GM12865 (cell line): ENCODE data around the gene AVPI1.
"Not testable (repeated sequence)": the region's sequence is repeated elsewhere in the genome, so short reads cannot be mapped to it uniquely, and the experiment has no call there.

Source experiments
- DNase-seq: peaks from one replicate; pipeline ENCODE4 v3.0.0; 2010; ENCODE audit warnings: low read depth
- H3K4me3 ChIP-seq: 2 replicates; pipeline ENCODE4 v1.5.1; 2011; ENCODE audit warnings: mild to moderate bottlenecking, low read depth, low read length, control low read depth
- TF ChIP-seq, protein P1 (sequence below): IDR thresholded peaks from 2 replicates; pipeline ENCODE4 v1.5.1; 2011; ENCODE audit warnings: low read length, control low read depth, low read depth, inconsistent platforms; ENCODE audit not compliant: insufficient read depth; ENCODE audit errors: missing control alignments

The AVPI1 gene

DNA sequence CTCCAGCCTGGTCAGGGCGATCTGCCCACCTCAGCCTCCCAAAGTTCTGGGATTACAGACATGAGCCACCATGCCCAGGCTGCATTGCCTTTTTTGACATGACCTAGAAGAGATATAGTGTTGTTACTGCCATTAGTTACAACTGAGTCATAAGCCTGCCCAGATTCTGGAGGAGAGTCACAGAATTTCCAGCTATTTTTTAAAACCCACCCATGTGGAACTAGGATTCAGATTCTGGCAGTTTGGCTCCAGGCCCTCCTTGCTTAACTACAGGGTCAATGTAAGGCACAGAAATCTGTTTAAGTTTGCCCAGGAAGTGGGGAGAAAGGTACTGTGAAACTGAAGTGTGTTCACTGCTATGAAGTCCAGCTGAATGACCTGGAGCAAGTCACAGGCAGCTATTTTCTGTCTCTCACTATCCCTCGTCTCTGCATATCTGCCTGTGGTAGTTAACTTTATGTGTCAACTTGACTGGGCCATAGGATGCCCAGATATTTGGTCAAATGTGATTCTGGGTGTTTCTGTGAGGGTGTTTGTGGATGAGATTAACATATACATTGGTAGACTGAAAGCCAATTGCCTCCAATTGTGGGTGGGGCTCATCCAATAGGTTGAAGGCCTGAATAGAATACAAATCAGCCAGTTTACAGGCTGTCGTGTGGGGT is 18.1 kb upstream of the AVPI1 start:
- no peak for DNase-seq
- no peak overlapping the region for H3K4me3 ChIP-seq

DNA sequence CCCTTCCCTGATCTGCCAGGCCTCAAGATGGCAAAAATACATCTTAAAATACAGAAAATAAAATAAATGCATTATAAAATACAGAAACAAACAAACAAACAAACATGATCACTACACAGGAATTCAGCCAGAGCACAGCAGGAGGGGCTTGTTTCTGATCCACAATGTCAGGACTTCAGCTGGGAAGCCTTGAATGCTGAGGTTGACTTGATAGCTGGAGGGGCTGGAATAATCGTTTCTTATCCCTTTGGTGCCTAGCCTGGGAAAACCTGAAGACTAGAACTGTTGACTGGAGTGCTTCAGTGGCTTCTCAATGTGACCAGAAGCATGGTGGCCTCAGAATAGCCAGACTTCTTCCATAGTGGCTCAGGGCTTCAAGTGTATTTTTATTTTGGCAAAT is 17.3 kb upstream of the AVPI1 start:
- TF ChIP-seq, protein P1, sequence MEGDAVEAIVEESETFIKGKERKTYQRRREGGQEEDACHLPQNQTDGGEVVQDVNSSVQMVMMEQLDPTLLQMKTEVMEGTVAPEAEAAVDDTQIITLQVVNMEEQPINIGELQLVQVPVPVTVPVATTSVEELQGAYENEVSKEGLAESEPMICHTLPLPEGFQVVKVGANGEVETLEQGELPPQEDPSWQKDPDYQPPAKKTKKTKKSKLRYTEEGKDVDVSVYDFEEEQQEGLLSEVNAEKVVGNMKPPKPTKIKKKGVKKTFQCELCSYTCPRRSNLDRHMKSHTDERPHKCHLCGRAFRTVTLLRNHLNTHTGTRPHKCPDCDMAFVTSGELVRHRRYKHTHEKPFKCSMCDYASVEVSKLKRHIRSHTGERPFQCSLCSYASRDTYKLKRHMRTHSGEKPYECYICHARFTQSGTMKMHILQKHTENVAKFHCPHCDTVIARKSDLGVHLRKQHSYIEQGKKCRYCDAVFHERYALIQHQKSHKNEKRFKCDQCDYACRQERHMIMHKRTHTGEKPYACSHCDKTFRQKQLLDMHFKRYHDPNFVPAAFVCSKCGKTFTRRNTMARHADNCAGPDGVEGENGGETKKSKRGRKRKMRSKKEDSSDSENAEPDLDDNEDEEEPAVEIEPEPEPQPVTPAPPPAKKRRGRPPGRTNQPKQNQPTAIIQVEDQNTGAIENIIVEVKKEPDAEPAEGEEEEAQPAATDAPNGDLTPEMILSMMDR = no peak

More for the DNA sequence above, 18.1 kb upstream of the AVPI1 start:
- TF ChIP-seq, protein P1 = no peak

DNA sequence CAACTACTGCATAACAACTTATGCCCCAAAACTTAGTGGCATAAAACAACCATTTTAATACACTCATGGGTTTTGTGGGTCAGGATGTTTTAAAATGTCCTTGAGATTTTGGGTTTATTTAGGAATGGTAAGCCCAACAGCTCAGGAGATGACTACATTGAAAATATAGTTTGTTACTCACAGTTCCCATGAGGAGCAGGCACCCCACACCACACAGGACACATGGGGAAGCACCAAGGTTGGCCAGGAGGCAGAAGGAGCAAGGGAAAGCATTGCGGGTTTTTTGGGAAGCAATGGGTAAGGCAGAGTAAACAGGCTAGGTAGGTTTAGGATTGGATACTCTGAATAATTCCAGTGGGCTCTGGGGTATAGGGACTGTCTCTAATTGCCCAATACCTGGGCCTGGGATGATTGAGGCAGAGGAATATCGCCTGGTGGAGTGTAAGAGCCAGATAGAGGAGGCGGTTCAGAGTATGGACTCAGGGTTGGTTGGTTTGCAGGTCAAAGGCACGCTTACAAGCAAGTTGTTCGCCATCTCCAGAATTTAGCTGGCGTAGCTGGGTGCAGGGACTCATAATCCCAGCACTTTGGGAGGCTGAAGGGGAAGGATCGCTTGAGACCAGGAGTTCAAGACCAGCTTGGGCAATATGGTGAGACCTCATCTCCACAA is 16.5 kb upstream of the AVPI1 start:
- DNase-seq = no peak
- TF ChIP-seq, protein P1 = no peak
- H3K4me3 ChIP-seq = no peak overlapping the region

More for the DNA sequence above, 17.3 kb upstream of the AVPI1 start:
- no peak overlapping the region for H3K4me3 ChIP-seq
- DNase-seq = no peak

DNA sequence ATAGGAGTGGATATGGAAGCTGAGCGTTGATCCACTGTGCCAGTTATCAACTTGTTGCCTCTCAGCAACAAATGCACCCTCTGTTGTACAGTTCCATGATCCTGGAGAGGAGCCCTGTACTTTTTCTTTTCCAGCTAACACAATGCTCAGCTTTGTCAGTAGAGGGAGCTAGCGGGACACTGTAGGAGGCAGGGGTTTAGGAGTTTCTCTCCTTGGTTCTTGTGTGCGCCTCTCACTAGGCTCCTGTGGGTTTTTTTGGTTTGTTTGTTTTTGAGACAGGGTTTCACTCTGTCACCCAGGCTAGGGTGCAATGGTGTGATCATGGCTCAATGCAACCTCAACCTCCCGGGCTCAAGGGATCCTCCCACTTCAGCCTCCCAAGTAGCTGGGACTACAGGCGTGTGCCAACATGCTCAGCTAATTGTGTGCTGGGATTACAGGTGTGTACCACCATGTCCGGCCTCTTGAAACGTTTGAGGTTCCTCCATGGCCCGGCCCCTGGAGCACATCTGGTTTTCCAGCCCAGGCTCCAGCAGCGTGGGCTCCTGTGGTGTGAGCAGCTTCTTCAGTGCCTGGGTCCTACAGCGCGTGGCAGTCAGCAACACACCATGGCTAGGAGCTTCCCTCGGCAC is 14.5 kb upstream of the AVPI1 start:
- DNase-seq = peak; percentile 76
- H3K4me3 ChIP-seq = no peak overlapping the region
- TF ChIP-seq, protein P1 = peak; percentile 87

DNA sequence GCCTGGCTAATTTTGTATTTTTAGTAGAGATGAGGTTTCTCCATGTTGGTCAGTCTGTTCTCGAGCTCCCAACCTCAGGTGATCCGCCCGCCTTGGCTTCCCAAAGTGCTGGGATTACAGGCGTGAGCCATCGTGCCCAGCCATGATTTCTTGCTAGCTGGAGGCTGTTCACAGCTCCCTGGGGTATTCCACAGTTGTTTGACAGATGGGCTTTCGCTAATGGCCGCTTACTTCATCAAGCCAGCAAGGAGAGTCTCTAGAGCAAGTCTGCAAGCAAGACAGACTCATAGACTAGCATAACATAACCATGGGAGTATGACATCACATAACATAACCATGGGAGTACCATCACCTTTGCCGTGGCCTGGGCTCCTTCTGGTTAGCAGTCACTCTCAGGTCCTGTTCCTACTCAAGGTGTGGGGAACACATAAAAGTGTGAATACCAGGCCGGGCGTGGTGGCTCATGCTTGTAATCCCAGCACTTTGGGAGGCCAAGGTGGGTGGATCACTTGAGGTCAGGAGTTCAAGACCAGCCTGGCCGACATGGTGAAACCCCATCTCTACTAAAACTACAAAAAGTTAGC is 11.1 kb upstream of the AVPI1 start:
- DNase-seq, H3K4me3 ChIP-seq: not testable (repeated sequence)

DNA sequence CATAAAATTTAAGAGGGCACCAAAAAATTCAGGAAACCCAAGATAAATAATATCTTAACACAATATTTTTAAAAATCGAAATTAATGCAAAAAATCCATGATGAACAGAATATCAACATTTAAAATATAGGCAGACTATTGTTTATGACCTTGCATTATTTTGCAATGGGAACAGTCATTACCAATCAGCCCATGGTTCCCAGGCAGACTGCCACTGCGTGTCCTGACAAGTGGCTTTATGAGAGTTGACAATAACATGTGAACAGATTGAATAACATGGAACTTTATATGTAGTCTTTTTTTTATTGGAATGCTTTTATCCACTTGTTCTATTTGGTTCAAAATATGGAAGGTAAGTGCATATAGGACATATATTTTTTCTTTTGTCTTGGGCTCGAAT is 3.1 kb upstream of the AVPI1 start:
- TF ChIP-seq, protein P1 = no peak
- no peak overlapping the region for H3K4me3 ChIP-seq
- DNase-seq = no peak

DNA sequence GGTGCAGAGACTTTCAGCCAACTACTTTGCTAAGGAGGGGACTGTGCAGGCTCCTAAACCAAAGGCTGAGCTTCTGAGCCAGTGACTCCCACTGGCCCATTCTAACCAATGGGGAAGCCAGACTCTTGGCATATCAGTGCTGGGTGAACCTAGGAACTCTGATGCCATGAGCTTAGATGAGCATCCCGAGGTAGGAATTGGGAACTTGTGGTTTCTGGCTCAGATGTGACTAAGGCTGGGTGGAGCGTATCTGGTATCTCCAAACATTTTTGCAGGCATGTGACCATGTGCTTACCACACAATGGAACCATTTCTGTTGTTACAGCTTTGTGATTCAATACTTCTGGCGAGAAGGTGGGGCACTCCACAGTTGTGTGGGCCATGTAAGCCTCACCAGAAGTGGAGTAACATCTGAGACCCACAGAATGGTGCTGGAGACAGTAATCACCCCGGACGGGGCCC is 2.5 kb upstream of the AVPI1 start:
- TF ChIP-seq, protein P1 = no peak
- no peak overlapping the region for H3K4me3 ChIP-seq
- DNase-seq = no peak
